Measurements from ENCODE around the gene RCOR1.

The RCOR1 gene

DNA sequence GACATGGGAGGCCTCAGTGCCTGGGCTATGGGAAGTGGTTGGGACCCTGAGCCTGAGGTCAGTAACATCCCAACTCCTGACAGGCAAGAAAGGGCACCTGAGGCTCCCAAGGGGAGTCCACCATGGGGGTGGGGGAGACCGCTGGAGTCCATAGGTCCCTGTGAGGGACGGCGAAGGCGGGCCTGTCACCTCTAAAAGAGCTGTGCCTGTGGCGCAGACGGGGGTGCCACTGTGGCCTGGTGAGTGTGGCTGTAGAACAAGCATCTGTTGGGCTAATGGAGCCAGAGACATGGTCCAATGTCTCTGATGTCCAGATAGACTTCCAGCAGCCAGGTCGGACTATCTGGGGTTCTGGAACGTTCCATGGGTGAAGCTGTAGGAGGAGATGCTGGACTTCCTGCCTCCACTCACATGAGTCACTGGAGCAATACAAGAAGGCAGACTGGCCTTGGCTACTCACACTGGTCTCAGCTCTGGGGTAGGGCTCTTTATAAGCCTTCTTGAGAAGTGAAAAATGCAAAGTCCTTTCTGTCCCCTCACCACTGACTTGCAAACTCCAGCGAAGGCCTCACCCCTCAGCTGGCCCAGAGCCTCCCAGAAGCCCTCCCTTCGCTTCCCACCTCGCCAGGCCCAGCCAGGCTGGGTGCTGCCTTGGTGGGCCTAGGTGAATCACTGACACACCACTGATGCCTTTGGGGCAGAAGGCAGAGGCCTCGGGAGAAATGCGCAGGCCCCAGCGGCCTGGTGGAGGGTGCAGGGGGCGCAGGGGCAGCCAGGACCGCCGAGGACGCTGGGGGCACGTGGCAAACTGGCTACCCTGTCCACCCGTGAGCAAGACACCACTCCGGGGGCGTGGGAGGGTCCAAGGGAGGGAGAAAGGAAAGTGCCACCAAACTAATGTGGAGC, 183.7 kb downstream of the RCOR1 start:
- TF ChIP-seq SIN3A (IDR thresholded peaks at IDR 0.05; ENCODE audit: borderline replicate concordance, insufficient read depth, low read length) (no peak), TAF1 (IDR thresholded peaks at IDR 0.05; ENCODE audit: borderline replicate concordance, insufficient read depth, low read length) (no peak), REST (IDR thresholded peaks at IDR 0.05; ENCODE audit: insufficient read depth in 1 of 2, low read depth in 2 of 2, low read length in 2 of 2) (no peak), FOXP2 (optimal IDR thresholded peaks at IDR 0.05; ENCODE audit: borderline replicate concordance, extremely low read depth, extremely low read length, insufficient read depth) (peak; percentile 9)

DNA sequence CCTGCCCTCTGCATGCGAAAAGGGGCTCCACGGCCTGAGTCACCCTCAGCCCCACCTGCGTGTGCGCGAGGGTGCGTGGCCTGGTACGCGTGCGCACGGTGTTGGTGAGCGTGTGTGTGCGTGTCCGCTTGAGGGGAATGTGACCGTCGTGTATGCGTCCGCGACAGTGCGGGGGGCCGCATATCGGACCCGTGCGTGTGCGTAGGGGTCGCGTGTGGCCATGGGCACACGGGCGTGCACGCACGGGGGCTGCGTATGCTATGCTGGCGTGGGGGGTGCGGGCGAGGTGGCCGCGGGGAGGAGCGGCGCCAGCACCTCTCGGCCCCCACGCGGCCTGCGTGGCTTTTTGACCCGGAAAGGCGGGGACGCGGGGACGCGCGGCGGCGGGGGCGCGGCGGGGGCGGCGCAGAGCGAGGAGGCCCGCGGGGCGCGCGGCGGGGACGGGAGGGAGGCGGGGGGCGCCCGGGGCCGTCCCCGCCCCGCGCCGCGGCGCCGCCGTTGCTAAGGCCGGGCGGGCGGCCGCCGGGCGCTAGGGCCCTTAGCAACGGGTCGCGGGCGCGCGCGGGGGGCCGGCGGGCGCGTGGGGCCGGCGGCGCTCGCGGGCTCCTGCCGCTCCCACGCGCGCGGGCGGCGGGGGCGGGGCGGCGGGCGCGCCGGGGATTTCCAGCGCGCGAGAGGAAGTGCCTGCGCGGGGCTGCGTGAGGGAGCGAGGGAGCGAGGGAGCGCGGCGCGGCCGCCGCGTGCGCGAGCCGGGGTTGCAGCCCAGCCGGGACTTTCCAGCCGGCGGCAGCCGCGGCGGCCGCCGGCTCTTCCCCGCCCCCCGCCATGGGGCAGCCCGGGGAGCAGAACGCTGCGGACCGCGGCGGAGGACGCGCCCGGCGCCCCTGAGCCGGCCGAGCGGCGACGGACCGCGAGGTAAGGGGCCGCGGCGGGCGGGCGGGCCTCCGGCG, 184.6 kb downstream of the RCOR1 start, which contains the start of gene TRAF3:
TRAF3 (plus strand) TSS at position 689 of the 950 bp plus-strand sequence. CDS start 92,753 bp downstream, outside the sequence.
- TF ChIP-seq REST (IDR thresholded peaks at IDR 0.05; ENCODE audit: insufficient read depth in 1 of 2, low read depth in 2 of 2, low read length in 2 of 2) (no peak), SIN3A (IDR thresholded peaks at IDR 0.05; ENCODE audit: borderline replicate concordance, insufficient read depth, low read length) (no peak), FOXP2 (optimal IDR thresholded peaks at IDR 0.05; ENCODE audit: borderline replicate concordance, extremely low read depth, extremely low read length, insufficient read depth) (peak; percentile 1)

GRCh38 chr14:102777711-102778337, 185.4 kb downstream of the RCOR1 start:
- TF ChIP-seq TAF1 (IDR thresholded peaks at IDR 0.05; ENCODE audit: borderline replicate concordance, insufficient read depth, low read length), result no peak
- TF ChIP-seq REST (IDR thresholded peaks at IDR 0.05; ENCODE audit: insufficient read depth in 1 of 2, low read depth in 2 of 2, low read length in 2 of 2), result no peak
- no peak for TF ChIP-seq SIN3A (IDR thresholded peaks at IDR 0.05; ENCODE audit: borderline replicate concordance, insufficient read depth, low read length)
- TF ChIP-seq POLR2AphosphoS5 (IDR thresholded peaks at IDR 0.05; ENCODE audit: low read depth, low read length), result no peak
- TF ChIP-seq FOXP2 (optimal IDR thresholded peaks at IDR 0.05; ENCODE audit: borderline replicate concordance, extremely low read depth, extremely low read length, insufficient read depth), result no peak

DNA sequence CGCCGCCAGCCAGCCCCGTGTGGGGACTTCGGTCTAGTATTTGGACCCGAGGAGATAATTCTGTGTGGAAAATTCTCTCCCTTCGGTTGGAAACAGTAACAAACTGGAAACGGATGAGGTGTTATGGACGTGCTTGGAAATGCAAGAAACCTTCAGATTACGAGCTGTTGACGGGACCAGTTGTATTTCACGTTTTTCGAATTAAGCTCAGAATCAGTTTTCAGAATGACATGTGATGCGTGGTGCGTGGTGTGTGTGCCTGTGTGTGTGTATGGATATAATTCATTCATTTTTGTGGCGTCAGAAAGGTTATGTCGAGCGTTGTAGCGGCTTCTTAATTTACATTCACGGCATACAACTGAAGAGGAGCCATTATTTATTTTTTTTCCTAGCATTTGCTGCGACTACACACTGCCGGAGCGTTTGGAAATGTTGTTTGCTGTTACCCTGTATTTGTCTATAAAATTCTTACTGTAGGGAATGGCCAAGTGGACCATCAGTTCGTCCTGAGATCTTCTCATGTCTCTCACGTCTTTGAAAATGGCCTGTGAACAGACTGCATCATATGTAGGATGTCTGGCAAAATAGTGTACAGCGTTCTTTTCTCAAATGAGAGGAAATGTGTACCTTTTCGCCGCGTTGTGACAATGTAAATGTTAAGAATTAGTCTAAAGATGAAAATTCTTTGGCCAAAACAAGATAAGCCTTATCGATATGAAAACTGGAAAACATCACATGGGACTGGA, 186.1 kb downstream of the RCOR1 start:
- TF ChIP-seq POLR2AphosphoS5 (IDR thresholded peaks at IDR 0.05; ENCODE audit: low read depth, low read length) (no peak), FOXP2 (optimal IDR thresholded peaks at IDR 0.05; ENCODE audit: borderline replicate concordance, extremely low read depth, extremely low read length, insufficient read depth) (no peak), TAF1 (IDR thresholded peaks at IDR 0.05; ENCODE audit: borderline replicate concordance, insufficient read depth, low read length) (no peak), REST (IDR thresholded peaks at IDR 0.05; ENCODE audit: insufficient read depth in 1 of 2, low read depth in 2 of 2, low read length in 2 of 2) (no peak), SIN3A (IDR thresholded peaks at IDR 0.05; ENCODE audit: borderline replicate concordance, insufficient read depth, low read length) (no peak)
